Esophagus muscularis mucosa (tissue), 4 donors: ENCODE measurements around the gene IQCM.

Source experiments
- EP300 ChIP-seq: sonication (generic); formaldehyde crosslinking; IDR thresholded peaks from one replicate; pipeline ENCODE4 v1.6.1; 2017; ENCODE audit warnings: antibody characterized with exemption
- POLR2A ChIP-seq: fragments of 450-650 bp; IDR thresholded peaks from one replicate; pipeline ENCODE4 v1.6.1; 2017; ENCODE audit warnings: antibody characterized with exemption, moderate library complexity, mild to moderate bottlenecking, low read depth
- POLR2AphosphoS5 ChIP-seq, 2 donors: sonication (generic); formaldehyde crosslinking; IDR thresholded peaks; one replicate each; pipeline ENCODE4 v1.6.1; 2017; ENCODE audit warnings: antibody characterized with exemption in 2 of 2
- TF ChIP-seq, protein P1 (sequence below), 3 experiments: fragments of 200-600 bp in 2 of 3; fragments of 450-650 bp in 1 of 3; sonication (generic) in 2 of 3; IDR thresholded peaks; one replicate each; pipeline ENCODE4 v1.5.1; 2017 to 2019; ENCODE audit warnings: antibody characterized with exemption in 3 of 3, mild to moderate bottlenecking in 2 of 3, moderate library complexity in 1 of 3

DNA sequence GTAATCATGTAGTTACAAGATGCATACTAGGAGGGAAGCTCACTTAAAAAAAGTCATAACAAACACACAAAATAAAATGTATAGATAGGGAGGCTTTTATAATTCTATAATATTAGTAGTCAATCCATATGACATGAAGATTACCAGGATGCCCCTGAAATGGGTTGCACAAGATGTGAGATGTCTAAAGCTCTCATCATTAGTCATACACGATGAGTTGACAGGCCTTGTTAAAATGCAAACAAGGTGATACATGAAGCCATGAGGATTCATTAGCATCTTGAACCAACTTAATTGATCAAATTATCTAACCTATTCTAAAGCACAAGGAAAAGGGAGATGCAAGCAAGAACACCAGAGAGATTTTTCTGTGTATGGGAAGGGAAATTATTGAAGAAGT is 470.2 kb downstream of the IQCM start:
- TF ChIP-seq, protein P1, sequence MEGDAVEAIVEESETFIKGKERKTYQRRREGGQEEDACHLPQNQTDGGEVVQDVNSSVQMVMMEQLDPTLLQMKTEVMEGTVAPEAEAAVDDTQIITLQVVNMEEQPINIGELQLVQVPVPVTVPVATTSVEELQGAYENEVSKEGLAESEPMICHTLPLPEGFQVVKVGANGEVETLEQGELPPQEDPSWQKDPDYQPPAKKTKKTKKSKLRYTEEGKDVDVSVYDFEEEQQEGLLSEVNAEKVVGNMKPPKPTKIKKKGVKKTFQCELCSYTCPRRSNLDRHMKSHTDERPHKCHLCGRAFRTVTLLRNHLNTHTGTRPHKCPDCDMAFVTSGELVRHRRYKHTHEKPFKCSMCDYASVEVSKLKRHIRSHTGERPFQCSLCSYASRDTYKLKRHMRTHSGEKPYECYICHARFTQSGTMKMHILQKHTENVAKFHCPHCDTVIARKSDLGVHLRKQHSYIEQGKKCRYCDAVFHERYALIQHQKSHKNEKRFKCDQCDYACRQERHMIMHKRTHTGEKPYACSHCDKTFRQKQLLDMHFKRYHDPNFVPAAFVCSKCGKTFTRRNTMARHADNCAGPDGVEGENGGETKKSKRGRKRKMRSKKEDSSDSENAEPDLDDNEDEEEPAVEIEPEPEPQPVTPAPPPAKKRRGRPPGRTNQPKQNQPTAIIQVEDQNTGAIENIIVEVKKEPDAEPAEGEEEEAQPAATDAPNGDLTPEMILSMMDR (IDR thresholded peaks at IDR 0.05): no peak
- TF ChIP-seq POLR2AphosphoS5 (IDR thresholded peaks at IDR 0.05) (no peak), POLR2A (no peak), EP300 (no peak)
